HG02884 (cell line): ENCODE results near the gene B3GAT3.
"Not testable (repeated sequence)": the region's sequence is repeated elsewhere in the genome, so short reads cannot be mapped to it uniquely, and the experiment has no call there.

ENCODE experiments used
- ATAC-seq: cut with Tn5 transposase; IDR thresholded peaks from one replicate; pipeline ENCODE4 v1.9.1; 2021; ENCODE audit warnings: mild to moderate bottlenecking, moderate library complexity; ENCODE audit not compliant: unreplicated experiment

Gene B3GAT3

GRCh38 chr11:62580959-62581715 lies 40.6 kb downstream of the B3GAT3 start:
- ATAC-seq, result no peak

- ATAC-seq, result no peak
Measured at GRCh38 chr11:62579252-62579651, 42.5 kb downstream of the B3GAT3 start.

GRCh38 chr11:62578541-62578940 lies 43.2 kb downstream of the B3GAT3 start:
- ATAC-seq, result no peak

- ATAC-seq, result no peak
Measured at GRCh38 chr11:62577046-62577714, 44.6 kb downstream of the B3GAT3 start.

GRCh38 chr11:62575837-62576236 lies 45.9 kb downstream of the B3GAT3 start:
- ATAC-seq, result no peak

- ATAC-seq, result no peak
Measured at GRCh38 chr11:62575156-62575555, 46.6 kb downstream of the B3GAT3 start.

GRCh38 chr11:62574363-62575071 lies 47.3 kb downstream of the B3GAT3 start:
- peak; percentile 8 for ATAC-seq

- ATAC-seq, result peak; percentile 85
Measured at GRCh38 chr11:62573592-62574362, 48.0 kb downstream of the B3GAT3 start, which contains the start of gene EEF1G. EEF1G (minus strand) TSS chr11:62573891; CDS start chr11:62573842, 49 bp downstream.

GRCh38 chr11:62573006-62573591 lies 48.7 kb downstream of the B3GAT3 start:
- no peak for ATAC-seq

- ATAC-seq, result no peak
Measured at GRCh38 chr11:62572431-62572830, 49.4 kb downstream of the B3GAT3 start.

- not testable (repeated sequence) for ATAC-seq
Measured at GRCh38 chr11:62571493-62571892, 50.3 kb downstream of the B3GAT3 start.

GRCh38 chr11:62570903-62571302 lies 50.9 kb downstream of the B3GAT3 start:
- ATAC-seq, result not testable (repeated sequence)

- no peak for ATAC-seq
Measured at GRCh38 chr11:62569611-62570010, 52.2 kb downstream of the B3GAT3 start.

- ATAC-seq, result no peak
Measured at GRCh38 chr11:62567018-62567633, 54.7 kb downstream of the B3GAT3 start.

GRCh38 chr11:62566247-62566646 lies 55.5 kb downstream of the B3GAT3 start:
- ATAC-seq, result no peak
